Panc1 (cell line): ENCODE measurements around the gene OLIG2. TPM values are rescaled to one million over a fixed set of nuclear protein-coding genes. Genes with fewer than 3 reads are reported as not detected.

ENCODE experiments used
- ATAC-seq: fragments of 200-7000 bp; cut with Tn5 transposase; 2 replicates; pipeline ENCODE4 v1.9.1; 2020; ENCODE audit warnings: mild to moderate bottlenecking, moderate library complexity
- BruUV-seq: library from RNA; stranded (reverse); fragments of 400-500 nt; replicated peaks from 2 replicates; lab custom pipeline; 2021; lab: Mats Ljungman, UMichigan
- CTCF ChIA-PET: fragments of 300-600 bp; sonication (Branson Sonifier 250); formaldehyde crosslinking; loops from one replicate; lab custom pipeline; 2022; ENCODE audit warnings: antibody characterized with exemption; lab: Charles Lee
- POLR2A ChIA-PET: fragments of 300-600 bp; sonication (Branson Sonifier 250); formaldehyde crosslinking; loops from one replicate; lab custom pipeline; 2022; ENCODE audit warnings: antibody characterized with exemption; lab: Charles Lee
- DNase-seq: peaks from one replicate; pipeline ENCODE4 v3.0.0-alpha.2; 2010; ENCODE audit warnings: low read depth, low spot score
- H3K27ac ChIP-seq: 2 replicates; pipeline ENCODE4 v1.5.1; 2011; ENCODE audit warnings: mild to moderate bottlenecking, low read length, inconsistent platforms
- H3K27me3 ChIP-seq: fragments of 200-500 bp; sonication (Bioruptor generic); 2 replicates; pipeline ENCODE4 v1.6.0; 2014; ENCODE audit warnings: low read length, inconsistent platforms; ENCODE audit not compliant: control insufficient read depth, insufficient read depth
- H3K36me3 ChIP-seq: fragments of 200-500 bp; sonication (Bioruptor generic); 2 replicates; pipeline ENCODE4 v1.5.1; 2014; ENCODE audit warnings: inconsistent platforms, mild to moderate bottlenecking, low read length, moderate library complexity; ENCODE audit not compliant: control insufficient read depth, insufficient read depth
- H3K4me1 ChIP-seq: 2 replicates; pipeline ENCODE4 v1.5.1; 2011; ENCODE audit warnings: inconsistent platforms, mild to moderate bottlenecking, low read length, moderate library complexity; ENCODE audit not compliant: control insufficient read depth, insufficient read depth
- H3K4me3 ChIP-seq, 2 experiments: 2 replicates each; pipeline ENCODE4 v1.5.1; 2011 to 2012; ENCODE audit warnings: low read depth in 2 of 2, low read length in 2 of 2, mild to moderate bottlenecking in 2 of 2, inconsistent platforms in 1 of 2, moderate library complexity in 1 of 2
- H3K9me3 ChIP-seq: fragments of 200-500 bp; sonication (Bioruptor generic); 2 replicates; pipeline ENCODE4 v1.5.1; 2014; ENCODE audit warnings: low read depth, mild to moderate bottlenecking, inconsistent platforms, low read length, moderate library complexity; ENCODE audit not compliant: control insufficient read depth, insufficient read depth
- POLR2AphosphoS5 ChIP-seq: IDR thresholded peaks from 2 replicates; pipeline ENCODE4 v1.6.1; 2012; ENCODE audit warnings: mild to moderate bottlenecking, low read depth, low read length, moderate library complexity
- SIN3A ChIP-seq: IDR thresholded peaks from 2 replicates; pipeline ENCODE4 v1.6.1; 2012; ENCODE audit warnings: low read depth, mild to moderate bottlenecking, low read length, moderate library complexity, borderline replicate concordance; ENCODE audit not compliant: insufficient read depth
- TCF7L2 ChIP-seq: IDR thresholded peaks from 2 replicates; pipeline ENCODE4 v1.6.1; 2011; ENCODE audit warnings: mild to moderate bottlenecking, low read depth, low read length, inconsistent platforms
- in situ Hi-C: cut with HindIII; loops from 2 replicates; pipeline ENCODE4 v1.10.0; 2016; ENCODE audit warnings: low sequenced_read_pairs, low pct_unique_long_range_greater_than_20kb
- intact Hi-C: fragments of 100-400 bp; cut with micrococcal nuclease; formaldehyde crosslinking; loops from one replicate; pipeline ENCODE4 v1.10.0; 2022; ENCODE audit not compliant: unreplicated experiment
- total RNA-seq: library from RNA; stranded (reverse); gene quantifications from one replicate; pipeline ENCODE4 v1.2.1, GENCODE V29; 2021; ENCODE audit not compliant: unreplicated experiment
- TF ChIP-seq, protein P1 (sequence below), 2 experiments: IDR thresholded peaks; 2 replicates each; pipeline ENCODE4 v1.6.1; 2011 to 2012; ENCODE audit warnings: low read depth in 2 of 2, control low read depth in 1 of 2, low read length in 1 of 2, mild to moderate bottlenecking in 1 of 2, moderate library complexity in 1 of 2; ENCODE audit not compliant: insufficient read depth in 1 of 2
- TF ChIP-seq, protein P2 (sequence below): fragments of 450-650 bp; IDR thresholded peaks from 2 replicates; pipeline ENCODE4 v1.5.1; 2017; ENCODE audit warnings: mild to moderate bottlenecking

The OLIG2 gene
- total RNA-seq, 1 experiment from 2014 or later: not detected

- no peak overlapping the region for H3K4me3 ChIP-seq
- H3K4me1 ChIP-seq: no peaks in the 10 kb centered on the region
- no peak overlapping the region for H3K27ac ChIP-seq
- TF ChIP-seq, protein P1, sequence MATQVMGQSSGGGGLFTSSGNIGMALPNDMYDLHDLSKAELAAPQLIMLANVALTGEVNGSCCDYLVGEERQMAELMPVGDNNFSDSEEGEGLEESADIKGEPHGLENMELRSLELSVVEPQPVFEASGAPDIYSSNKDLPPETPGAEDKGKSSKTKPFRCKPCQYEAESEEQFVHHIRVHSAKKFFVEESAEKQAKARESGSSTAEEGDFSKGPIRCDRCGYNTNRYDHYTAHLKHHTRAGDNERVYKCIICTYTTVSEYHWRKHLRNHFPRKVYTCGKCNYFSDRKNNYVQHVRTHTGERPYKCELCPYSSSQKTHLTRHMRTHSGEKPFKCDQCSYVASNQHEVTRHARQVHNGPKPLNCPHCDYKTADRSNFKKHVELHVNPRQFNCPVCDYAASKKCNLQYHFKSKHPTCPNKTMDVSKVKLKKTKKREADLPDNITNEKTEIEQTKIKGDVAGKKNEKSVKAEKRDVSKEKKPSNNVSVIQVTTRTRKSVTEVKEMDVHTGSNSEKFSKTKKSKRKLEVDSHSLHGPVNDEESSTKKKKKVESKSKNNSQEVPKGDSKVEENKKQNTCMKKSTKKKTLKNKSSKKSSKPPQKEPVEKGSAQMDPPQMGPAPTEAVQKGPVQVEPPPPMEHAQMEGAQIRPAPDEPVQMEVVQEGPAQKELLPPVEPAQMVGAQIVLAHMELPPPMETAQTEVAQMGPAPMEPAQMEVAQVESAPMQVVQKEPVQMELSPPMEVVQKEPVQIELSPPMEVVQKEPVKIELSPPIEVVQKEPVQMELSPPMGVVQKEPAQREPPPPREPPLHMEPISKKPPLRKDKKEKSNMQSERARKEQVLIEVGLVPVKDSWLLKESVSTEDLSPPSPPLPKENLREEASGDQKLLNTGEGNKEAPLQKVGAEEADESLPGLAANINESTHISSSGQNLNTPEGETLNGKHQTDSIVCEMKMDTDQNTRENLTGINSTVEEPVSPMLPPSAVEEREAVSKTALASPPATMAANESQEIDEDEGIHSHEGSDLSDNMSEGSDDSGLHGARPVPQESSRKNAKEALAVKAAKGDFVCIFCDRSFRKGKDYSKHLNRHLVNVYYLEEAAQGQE (IDR thresholded peaks at IDR 0.05; ENCODE audit: insufficient read depth in 1 of 2, low read depth in 2 of 2, low read length in 1 of 2): no peak
- TF ChIP-seq POLR2AphosphoS5 (no peak), SIN3A (no peak), TCF7L2 (no peak)
- TF ChIP-seq, protein P2, sequence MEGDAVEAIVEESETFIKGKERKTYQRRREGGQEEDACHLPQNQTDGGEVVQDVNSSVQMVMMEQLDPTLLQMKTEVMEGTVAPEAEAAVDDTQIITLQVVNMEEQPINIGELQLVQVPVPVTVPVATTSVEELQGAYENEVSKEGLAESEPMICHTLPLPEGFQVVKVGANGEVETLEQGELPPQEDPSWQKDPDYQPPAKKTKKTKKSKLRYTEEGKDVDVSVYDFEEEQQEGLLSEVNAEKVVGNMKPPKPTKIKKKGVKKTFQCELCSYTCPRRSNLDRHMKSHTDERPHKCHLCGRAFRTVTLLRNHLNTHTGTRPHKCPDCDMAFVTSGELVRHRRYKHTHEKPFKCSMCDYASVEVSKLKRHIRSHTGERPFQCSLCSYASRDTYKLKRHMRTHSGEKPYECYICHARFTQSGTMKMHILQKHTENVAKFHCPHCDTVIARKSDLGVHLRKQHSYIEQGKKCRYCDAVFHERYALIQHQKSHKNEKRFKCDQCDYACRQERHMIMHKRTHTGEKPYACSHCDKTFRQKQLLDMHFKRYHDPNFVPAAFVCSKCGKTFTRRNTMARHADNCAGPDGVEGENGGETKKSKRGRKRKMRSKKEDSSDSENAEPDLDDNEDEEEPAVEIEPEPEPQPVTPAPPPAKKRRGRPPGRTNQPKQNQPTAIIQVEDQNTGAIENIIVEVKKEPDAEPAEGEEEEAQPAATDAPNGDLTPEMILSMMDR: no peak
- intact Hi-C loops: no loop called here
- H3K27me3 ChIP-seq: no peaks in the 10 kb centered on the region
- H3K9me3 ChIP-seq: no peaks in the 10 kb centered on the region
- BruUV-seq: no TSS peak
- ChIA-PET POLR2A (no interaction called here), CTCF (no interaction called here)
- ATAC-seq (no peak), DNase-seq (no peak)
- in situ Hi-C loops: no loop called here
- no peaks in the 10 kb centered on the region for H3K36me3 ChIP-seq
Measured at GRCh38 chr21:33059380-33059841, 33.7 kb downstream of the OLIG2 start.

GRCh38 chr21:33061233-33061632 is 35.5 kb downstream of the OLIG2 start:
- TF ChIP-seq, protein P2: no peak
- 0 out of 2 replicates have a peak, but pooled peaks cover 6% of the 10 kb centered on the region for H3K27me3 ChIP-seq
- POLR2A ChIA-PET: no interaction called here
- no peak overlapping the region for H3K4me3 ChIP-seq
- H3K27ac ChIP-seq: no peak overlapping the region
- DNase-seq (no peak), ATAC-seq (no peak)
- in situ Hi-C loops (no loop called here), intact Hi-C loops (no loop called here)
- no peaks in the 10 kb centered on the region for H3K9me3 ChIP-seq
- BruUV-seq: no TSS peak
- H3K36me3 ChIP-seq: no peaks in the 10 kb centered on the region
- CTCF ChIA-PET: no interaction called here
- H3K4me1 ChIP-seq: no peaks in the 10 kb centered on the region
